HCT116 (cell line): ENCODE measurements around the gene FHIT.

Experiments
- EGR1 ChIP-seq: IDR thresholded peaks from 2 replicates; pipeline ENCODE4 v1.6.1; 2012; ENCODE audit warnings: low read depth
- ELF1 ChIP-seq: IDR thresholded peaks from 2 replicates; pipeline ENCODE4 v1.6.1; 2012; ENCODE audit warnings: low read depth, borderline replicate concordance
- EZH2 ChIP-seq: fragments of 200-600 bp; sonication (generic); IDR thresholded peaks from 2 replicates; pipeline ENCODE4 v1.6.1; 2017; ENCODE audit warnings: antibody characterized with exemption, mixed run types
- EZH2phosphoT487 ChIP-seq: fragments of 200-600 bp; IDR thresholded peaks from 2 replicates; pipeline ENCODE4 v1.6.1; 2018; ENCODE audit warnings: antibody characterized with exemption, borderline replicate concordance
- POLR2A ChIP-seq: IDR thresholded peaks from 2 replicates; pipeline ENCODE4 v1.7.0; 2011; ENCODE audit warnings: borderline replicate concordance; ENCODE audit not compliant: insufficient read depth, insufficient read length; ENCODE audit errors: extremely low read depth
- RAD21 ChIP-seq: IDR thresholded peaks from 2 replicates; pipeline ENCODE4 v1.6.1; 2012; ENCODE audit warnings: low read depth, mild to moderate bottlenecking
- SIN3A ChIP-seq: IDR thresholded peaks from 2 replicates; pipeline ENCODE4 v1.6.1; 2012; ENCODE audit warnings: low read depth
- SRF ChIP-seq: IDR thresholded peaks from 2 replicates; pipeline ENCODE4 v1.6.1; 2012; ENCODE audit warnings: low read depth
- TF ChIP-seq, protein P1 (sequence below), 3 experiments: fragments of 200-600 bp in 1 of 3; sonication (generic) in 1 of 3; IDR thresholded peaks in 2 of 3; conservative IDR thresholded peaks in 1 of 3; 2 replicates each; pipeline ENCODE4 v1.5.1; 2012 to 2017; ENCODE audit warnings: low read depth in 2 of 3, low read length in 2 of 3, antibody characterized with exemption in 1 of 3, borderline replicate concordance in 1 of 3, control low read depth in 1 of 3, mild to moderate bottlenecking in 1 of 3, mixed read lengths in 1 of 3, mixed run types in 1 of 3, moderate library complexity in 1 of 3; ENCODE audit not compliant: insufficient read depth in 1 of 3
- TF ChIP-seq, protein P2 (sequence below): IDR thresholded peaks from 2 replicates; pipeline ENCODE4 v1.6.1; 2012

DNA sequence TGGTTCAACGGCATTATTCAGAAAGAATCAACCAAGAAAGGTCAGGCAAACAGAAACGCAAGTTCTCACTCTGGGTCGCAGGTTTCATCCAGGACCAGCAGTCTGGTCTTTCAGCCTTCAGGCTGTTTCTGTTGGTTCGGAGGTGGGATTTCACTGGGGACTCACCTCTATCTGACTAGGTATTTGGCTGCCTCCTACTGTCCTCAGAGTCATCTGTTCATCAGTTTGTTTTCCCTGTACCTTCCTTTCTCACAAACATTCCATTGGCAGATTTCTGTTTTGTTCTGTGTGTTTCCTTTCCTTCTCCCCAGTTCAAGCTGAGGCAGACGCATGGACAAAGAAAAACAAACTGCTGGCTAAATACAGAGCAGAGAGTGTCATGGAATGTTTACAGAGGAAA is 1154.8 kb downstream of the FHIT start:
- TF ChIP-seq EZH2phosphoT487: no peak
- no peak for TF ChIP-seq ELF1
- no peak for TF ChIP-seq EGR1
- TF ChIP-seq, protein P1, sequence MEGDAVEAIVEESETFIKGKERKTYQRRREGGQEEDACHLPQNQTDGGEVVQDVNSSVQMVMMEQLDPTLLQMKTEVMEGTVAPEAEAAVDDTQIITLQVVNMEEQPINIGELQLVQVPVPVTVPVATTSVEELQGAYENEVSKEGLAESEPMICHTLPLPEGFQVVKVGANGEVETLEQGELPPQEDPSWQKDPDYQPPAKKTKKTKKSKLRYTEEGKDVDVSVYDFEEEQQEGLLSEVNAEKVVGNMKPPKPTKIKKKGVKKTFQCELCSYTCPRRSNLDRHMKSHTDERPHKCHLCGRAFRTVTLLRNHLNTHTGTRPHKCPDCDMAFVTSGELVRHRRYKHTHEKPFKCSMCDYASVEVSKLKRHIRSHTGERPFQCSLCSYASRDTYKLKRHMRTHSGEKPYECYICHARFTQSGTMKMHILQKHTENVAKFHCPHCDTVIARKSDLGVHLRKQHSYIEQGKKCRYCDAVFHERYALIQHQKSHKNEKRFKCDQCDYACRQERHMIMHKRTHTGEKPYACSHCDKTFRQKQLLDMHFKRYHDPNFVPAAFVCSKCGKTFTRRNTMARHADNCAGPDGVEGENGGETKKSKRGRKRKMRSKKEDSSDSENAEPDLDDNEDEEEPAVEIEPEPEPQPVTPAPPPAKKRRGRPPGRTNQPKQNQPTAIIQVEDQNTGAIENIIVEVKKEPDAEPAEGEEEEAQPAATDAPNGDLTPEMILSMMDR (IDR thresholded peaks at IDR 0.05 in 2 of 3, conservative IDR thresholded peaks at IDR 0.05 in 1 of 3; ENCODE audit: borderline replicate concordance in 1 of 3, insufficient read depth in 1 of 3, low read depth in 2 of 3, low read length in 2 of 3): no peak
- TF ChIP-seq EZH2: no peak
- no peak for TF ChIP-seq SRF
- TF ChIP-seq POLR2A: no peak
- TF ChIP-seq, protein P2, sequence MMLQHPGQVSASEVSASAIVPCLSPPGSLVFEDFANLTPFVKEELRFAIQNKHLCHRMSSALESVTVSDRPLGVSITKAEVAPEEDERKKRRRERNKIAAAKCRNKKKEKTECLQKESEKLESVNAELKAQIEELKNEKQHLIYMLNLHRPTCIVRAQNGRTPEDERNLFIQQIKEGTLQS: no peak
- no peak for TF ChIP-seq RAD21
- no peak for TF ChIP-seq SIN3A
